ENCODE data around the gene PLD6.
"Not testable (repeated sequence)": the region's sequence is repeated elsewhere in the genome, so short reads cannot be mapped to it uniquely, and the experiment has no call there.

The PLD6 gene

DNA sequence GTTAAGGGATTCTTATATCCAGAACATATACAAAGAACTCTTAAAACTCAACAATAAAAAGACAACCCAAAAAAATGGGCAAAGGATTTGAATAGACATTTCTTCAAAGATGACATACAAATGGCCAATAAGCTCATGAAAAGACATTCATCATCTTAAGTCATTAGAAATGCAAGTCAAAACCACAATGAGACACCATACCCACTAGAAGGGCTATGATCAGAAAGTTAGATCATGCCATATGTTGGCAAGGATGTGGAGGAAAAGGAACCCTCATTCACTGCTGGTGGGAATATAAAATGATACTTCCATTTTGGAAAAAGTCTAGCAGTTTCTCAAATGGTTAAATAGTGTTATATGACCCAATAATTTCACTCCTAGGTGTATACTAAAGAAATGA is 9.4 kb downstream of the PLD6 start:
- no peak for DNase-seq

DNA sequence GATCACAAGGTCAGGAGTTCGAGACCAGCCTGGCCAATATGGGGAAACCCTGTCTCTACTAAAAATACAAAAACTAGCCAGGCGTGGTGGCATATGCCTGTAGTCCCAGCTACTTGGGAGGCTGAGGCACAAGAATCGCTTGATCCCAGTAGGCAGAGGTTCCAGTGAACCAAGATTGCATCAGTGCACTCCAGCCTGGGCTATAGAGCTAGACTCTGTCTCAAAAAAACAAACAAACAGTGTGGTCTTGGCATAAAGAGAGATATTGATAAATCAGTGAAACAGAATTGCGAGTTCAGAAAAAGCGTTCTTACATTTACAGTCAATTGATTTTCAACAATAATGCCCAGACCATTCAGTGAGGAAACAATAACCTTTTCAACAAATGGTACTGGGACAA is 10.7 kb downstream of the PLD6 start:
- not testable (repeated sequence) for DNase-seq

DNA sequence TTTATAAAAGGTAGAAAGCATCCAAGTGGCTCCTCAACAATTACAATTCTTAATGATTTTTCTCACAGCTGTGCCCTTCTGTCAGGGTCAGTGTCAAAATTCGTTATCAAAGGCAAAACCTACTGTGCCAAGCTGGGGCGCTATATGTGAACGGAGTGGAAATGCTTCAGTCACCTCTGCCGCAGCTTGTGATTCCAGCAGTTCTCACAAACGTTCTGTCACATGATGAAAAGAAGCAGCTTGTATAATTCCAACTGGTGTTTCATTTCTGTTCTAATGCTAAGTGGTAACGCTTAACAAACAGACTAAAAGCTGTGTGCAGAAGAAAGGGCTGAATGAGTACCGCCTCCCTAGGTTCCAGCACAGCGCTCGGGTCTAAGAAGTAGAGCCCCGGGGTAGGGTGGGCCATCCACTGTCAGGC is 14.2 kb downstream of the PLD6 start:
- no peak for DNase-seq

DNA sequence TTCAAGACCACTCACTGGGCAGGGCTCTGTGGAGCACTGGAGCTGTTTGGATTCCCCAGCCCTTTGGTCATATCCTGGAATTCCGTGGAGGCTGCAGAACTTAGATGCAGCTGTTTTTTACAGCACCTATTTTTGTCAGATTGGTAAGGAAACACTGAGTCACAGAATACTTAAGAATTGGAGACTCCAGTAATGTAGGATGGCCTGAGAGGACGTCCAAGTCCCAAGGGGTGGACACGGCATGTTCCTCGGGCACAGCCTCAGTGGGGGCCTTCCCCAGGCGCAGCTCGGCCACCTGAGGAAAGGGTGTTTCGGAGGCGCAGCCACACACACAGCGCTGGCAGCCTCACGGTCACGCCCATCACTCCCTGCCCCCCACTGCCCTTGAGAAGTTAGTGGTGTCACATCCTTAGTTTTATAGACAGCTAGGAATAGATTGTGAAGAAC is 14.8 kb downstream of the PLD6 start:
- DNase-seq = no peak

DNA sequence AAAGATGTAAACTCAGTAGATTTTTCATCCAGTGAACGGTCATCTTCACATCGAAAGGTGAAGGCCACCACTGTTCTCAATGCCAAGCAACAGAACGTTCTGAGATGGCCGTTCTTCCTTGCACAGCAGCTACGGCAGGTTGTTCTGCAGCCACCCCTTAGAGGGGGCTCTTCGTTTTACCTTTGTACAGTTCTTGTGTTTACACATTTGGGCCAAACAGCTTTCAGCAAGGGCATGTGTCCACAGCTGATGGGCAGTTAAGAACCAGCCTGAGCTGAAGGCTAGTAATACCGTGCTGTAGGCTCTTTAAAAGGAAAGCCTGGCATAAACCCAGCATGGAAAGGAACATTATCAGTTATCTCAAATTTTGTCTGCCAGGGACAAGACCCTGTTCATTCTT is 15.9 kb downstream of the PLD6 start:
- no peak for DNase-seq

DNA sequence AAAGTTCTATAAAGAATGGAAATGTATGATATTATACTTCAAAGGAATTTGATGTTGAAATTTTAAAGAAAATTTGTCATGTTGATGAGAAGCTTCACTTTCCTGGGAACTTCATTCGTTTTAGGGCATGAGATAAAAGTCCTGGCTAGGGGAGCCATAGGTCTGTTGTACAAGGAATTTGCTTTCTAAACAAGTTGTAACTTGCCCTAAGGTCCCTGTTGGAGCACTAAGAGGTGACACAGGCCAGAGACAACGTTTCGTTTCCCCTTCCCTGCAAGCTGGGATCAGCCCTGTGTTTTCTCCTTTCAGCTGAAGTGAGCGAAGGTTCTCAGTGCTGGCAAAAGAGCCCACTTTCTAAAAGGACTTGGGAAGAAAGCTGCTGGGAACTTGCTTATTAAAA is 16.6 kb downstream of the PLD6 start:
- DNase-seq = no peak

DNA sequence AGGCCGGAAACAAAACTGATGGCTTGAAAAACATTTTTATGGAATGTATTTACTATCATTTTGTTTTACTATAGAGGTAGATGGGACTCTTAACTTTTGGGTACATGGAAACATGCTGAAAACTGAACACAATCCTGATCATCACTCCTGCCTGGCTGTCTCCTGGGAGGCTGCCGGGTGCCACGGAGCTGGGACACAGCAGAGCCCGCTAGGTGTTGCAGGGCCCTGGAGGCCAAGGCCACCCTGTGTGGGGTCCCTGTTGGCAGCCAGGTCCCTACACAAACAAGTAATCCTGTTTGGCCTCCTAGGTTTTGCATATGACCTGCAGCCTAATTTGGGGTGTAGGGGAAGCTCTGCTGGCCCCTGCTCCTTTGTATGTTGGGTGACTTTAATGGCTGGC is 17.5 kb downstream of the PLD6 start:
- DNase-seq = no peak

DNA sequence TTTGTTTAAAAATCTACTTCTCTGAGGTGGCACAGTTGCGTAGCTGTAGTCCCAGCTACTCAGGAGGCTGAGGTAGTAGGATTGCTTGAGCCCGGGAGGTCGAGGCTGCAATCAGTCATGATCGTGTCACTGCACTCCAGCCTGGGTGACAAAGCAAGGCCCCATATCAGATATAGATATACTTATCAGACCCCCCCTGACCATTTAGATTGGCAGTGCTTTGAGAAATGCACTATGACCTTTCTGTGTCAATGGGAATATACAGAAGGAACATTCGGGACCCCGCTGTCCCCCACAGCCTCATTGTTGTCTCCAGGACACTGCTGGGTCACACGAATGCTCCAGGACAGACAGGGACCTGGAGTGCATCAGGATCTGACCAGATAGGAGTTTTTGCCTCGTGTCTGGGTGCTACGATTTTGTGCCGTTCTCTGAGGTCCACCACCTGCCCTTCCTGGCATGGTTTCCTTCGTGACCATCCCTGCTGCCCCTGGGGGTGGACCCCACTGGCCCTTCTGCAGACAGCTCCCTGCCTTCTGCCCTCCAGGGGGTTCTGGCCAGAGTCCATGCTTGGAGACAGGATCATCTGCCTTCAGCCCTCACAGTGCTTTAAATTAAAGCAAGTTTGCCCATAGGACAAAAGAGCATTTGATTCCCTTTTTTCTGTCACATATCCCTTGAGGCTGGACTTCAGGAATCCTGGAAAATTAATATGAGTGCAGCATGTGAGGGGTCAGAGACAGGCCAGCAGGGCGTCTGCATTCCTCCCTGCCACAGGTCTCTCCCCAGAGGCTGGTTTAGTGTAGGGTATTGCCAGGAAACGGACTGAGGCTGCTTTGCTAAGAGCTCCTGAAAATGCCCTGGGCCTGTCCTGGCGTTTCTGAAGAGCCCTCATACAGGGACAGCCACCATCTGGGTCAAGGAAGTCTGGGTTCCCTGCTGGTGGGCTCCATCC is 19.3 kb downstream of the PLD6 start:
- DNase-seq = no peak

DNA sequence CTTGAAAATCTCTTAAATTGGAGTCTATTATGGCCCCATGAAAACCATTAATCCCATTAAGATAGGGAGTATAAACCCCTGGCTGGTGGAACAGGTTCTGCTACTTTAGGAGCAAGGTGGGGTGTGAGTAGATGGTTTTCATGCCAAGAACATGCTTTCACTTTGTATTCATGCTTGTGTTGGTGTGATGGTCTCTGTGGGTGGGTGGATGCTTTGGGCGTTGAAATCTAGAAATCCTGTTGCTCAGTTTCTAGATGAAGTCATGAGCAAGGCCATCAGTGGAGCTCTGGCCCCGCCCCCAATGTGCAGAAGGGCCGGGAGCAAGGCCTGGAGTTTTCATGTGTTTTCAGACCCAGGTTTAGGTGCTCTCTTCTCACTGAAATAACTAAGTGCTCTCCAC is 20.1 kb downstream of the PLD6 start:
- no peak for DNase-seq

DNA sequence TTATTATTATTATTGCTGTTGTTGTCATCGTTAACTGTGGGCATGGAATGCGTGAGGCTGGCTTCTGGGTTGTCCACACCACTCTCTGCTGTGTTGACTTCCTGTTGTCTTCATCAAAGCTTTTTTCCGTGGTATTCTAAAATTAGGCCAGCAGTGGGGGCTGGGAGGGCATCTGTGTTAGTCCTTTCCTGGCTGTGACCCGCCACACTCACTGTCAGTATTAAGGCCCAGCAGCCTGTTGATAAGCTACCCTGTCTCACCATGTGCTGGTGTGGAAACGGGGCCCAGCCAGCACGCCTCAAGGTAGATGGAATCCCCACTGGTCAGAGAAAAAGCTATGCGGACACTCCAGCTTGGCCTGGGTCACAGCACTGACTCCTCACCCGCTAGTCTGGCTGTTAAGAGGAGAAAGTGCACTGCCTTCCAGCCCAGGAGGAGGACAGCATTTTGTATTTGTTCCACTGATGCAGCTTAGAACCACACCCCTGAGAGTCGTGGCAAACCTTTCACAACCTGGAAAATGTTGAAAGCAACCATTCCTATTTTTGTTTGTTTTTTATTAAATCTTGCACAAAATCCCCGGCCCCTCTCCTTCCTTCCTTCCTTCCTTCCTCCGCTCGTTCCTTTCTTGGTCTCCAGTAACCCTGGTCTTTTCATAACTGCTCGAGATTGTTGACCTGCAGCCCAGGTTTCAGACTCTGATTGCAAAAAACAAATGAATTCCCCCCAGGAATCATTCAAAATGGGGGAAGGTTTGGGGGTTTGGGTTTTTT is 21.0 kb downstream of the PLD6 start:
- DNase-seq = not testable (repeated sequence)

DNA sequence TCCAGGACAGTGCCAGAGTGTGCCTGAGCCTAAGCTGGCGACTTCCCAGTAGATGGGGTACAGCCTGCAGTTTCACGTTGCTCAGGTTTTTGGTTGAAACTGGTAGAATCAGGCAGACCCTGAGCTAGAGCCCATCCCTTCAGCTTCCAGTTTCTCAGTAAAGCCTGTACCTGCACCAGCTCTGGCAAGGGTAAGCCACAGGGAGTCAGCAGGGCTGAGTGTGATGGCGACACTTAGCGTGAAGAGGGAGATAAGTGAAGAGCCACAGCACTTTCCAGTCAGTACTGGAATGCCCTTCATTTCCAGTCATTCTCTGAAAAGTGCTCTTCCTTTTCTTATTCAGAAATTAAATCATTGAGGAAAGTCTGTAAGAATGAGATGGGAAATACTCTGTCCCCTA is 22.4 kb downstream of the PLD6 start:
- DNase-seq = no peak

DNA sequence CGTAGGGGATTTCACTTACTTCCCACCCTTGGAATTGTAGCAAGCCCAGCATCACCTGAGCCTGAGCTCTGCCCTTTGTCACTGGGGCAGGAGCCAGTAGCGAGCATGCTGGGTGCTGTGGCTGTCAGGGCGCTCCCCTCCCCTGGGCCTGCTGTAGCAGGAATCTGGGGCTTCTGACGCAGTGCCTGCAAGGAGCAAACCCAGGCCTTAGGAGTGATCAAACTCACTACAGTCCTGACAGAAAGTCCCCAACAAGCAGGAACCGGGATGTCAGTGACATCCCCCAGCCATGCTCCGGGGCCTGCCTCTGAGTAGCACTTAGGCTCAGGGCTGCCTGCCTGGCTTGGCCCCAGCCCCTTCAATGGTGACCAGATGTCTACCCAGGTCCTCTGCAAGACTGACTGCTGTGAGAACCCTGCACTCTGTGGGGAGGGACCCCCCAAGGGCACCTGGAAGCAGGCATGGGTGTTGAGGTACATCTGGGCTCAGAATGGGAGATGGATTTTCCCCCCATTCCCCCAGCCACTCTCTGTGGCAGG is 23.5 kb downstream of the PLD6 start:
- DNase-seq = no peak

DNA sequence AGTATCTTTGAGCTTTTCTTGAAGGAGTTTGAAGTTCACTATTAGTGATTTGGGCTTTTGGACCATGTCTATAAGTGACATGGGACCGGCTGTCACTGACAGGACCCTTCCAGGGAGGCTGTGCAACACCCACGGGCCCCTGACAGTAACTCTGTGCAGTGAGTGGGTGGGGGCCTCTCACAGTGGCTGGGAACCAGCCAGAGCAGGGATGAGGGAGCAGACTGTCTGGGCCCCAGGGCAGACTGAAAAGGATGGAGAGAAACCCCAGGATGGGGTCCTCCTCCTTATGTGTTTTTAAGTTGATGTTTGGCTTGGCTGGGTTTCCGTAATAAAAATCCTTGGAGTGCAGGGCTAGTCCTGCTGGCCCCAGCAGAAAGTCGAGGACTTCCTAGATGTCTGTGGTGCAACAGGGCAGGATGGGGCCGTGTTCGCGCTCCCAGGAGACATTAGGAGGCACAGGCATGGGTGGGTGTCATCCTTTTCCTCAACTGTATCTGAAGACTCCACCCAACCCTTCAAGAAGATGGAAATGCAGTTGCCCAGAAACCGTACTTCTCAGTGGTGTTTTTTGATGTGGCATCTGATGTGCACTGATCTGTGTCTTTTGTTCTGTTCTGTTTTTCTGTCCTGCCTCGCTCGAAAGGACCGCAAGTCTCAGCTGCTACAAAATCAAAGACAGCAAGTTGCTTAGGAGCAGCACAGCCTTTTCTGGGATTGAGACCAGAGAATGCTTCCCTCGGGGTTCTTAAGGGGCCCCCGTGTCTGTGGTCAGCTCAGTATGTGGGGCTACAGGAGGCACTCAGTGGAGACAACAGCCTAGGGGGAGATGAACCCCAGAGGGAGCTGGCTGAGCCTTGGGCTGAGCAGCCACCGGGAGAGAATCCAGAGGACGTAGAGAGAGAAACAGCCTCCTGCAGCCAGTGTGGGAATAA is 24.2 kb downstream of the PLD6 start:
- no peak for DNase-seq

DNA sequence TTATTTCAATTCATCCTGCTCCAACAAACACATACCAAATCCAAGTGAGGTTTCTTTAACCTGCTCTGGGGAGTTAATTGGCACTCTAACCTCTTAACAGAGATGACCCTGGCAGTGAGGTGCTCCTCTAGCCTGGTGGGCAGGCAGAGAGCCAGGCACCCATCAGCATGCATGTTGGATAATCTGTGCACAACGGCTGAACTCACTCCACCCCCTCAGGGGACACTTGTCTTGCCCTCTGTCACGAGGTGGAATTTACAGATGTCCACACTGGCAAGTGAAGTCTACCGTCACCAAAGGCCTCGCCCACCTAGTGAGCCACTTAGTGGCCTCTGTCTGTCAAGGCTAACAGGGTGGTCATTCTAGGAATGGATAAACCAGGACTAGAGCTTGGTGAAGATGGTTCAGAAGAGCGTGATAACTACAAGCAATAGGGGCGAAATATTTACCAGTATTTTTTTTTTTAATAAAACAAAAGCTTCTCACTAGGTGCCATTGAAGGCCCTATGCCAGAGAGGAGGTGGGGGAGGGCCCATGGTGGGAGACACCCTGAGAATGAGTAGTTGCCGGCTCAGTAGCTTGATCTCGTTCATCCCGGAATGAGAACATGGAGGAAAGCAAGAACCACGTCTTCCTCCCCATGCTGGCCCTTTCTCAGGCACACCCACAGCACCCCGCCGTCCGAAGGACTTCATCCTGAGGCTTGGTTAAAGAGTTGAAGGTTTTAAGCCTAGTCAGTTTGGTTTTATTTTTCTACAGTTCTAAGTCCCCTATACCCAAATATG is 25.2 kb downstream of the PLD6 start:
- no peak for DNase-seq

DNA sequence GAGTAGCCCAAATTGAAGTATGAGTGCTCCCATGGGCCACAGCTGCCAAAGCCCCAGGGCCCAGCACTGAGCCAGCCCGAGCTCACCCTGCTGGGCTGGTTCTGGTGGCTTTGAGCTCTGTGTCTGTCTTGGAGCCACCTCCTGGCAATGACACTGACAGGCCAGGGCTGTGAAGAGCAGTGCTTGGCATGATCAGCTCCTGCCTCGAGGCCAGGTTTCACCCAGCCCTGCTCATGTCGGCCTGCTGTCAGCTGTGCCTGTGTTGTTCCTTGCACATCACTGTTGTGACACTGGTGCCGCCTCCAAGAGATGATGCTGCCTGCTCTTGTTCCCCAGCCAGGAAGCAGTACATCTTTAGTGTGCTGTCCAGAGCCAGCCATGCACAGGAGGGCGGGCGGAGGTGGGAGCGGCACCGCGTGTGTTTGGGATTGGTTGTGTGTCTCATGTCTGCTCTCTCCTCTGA is 26.0 kb downstream of the PLD6 start:
- DNase-seq = no peak

DNA sequence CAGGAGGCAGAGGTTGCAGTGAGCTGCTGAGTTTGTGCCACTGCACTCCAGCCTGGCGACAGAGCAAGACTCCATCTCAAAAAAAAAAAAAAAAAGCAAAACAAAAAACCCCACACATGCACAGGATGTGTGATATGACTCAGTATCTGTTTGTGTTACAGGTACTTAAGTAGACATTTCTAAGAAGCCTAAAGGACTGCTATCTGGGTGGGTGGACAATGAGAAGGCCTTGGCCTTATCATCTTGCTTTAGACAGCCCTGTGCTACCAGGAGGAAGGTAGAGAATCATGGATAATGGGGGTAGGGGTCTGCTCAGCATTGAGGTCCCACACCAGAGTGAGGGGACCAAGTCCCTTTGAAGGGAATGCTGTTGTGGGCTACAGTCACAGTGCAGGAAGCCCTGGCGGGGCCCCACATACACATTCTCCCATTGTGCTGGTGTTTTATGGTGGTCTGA is 26.7 kb downstream of the PLD6 start:
- no peak for DNase-seq

DNA sequence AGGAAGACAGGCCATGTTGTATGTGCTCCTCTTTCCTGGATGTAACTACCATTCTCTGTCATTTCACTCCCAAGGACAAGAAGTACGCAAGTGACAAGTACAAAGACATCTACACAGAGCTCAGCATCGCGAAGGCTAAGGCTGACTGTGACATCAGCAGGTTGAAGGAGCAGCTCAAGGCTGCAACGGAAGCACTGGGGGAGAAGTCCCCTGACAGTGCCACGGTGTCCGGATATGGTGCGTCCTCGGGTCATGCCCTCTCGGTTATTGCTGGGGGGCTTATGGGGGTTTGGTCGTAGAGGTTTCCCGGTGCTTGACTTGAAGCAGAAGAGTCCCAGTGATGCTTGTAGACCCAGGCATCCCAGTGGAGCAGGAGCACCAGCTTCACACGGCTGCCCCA is 29.0 kb downstream of the PLD6 start:
- DNase-seq = no peak

DNA sequence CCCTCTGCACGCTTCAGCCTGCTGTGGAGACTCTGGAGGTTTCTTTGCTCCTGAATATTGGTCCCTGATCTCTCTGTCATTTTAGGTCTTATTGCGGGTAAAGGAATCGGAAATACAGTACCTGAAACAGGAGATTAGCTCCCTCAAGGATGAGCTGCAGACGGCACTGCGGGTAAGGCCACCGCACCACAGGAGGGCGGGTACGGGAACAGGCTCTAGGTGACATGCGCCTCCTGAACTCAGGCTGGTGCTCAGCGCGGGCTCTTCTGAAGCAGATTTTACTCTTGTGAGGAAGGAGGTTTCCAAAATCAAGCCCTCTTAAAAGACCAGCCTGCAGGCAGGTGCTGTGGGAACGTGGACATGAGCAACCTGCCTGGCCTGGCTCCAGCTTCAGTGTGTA is 29.8 kb downstream of the PLD6 start:
- DNase-seq = no peak

DNA sequence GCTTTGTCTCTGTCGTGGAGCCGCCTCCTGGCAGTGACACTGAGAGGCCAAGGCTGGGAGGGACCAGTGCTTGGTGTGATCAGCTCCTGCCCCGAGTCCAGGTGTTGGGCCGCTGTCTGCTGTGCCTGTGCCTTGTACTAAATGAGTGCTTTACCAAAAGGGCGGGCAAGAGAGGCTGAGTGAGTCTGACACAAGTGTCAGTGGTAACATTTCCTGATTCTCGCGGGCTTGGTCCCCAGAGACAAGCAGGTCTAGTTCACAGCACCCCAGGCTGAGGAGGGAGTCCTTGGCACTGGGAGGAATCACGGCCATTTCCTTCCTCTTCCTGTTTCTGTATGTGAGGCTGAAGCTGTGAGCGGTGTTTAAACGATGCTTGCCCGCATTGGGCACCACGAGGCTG is 30.2 kb downstream of the PLD6 start:
- peak; percentile 46 for DNase-seq

DNA sequence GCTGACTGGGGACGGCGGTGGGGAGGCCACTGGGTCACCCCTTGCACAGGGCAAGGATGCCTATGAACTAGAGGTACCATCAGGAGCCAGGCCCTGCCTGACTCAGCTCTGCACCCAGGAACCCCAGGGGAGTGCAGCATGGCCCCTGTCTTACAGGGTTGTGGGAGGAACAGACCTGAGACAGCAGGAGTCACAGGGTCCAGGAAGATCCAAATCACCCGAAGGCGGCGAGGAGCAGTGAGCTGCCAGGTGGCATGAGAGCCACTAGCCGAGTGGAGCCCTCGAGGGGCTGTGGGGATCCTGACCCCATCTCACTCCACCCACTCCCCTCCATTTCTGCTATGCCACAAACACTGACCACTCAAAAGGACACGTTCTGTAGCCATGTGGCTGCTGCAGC is 30.8 kb downstream of the PLD6 start:
- no peak for DNase-seq

DNA sequence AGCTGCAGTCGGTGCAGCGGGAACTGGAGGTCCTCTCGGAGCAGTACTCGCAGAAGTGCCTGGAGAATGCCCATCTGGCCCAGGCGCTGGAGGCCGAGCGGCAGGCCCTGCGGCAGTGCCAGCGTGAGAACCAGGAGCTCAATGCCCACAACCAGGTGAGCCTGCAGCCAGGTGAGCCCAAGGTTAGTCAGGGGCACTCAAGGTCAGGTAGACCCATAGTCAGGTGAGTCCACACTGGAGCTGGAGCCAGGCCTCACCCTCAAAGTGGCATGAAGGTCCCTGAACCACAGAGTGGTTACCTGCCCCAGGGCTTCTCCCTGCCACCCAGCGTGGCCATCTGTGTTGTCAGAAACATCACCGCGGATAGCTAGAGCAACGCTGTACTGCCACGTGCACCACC is 32.2 kb downstream of the PLD6 start:
- DNase-seq = no peak

DNA sequence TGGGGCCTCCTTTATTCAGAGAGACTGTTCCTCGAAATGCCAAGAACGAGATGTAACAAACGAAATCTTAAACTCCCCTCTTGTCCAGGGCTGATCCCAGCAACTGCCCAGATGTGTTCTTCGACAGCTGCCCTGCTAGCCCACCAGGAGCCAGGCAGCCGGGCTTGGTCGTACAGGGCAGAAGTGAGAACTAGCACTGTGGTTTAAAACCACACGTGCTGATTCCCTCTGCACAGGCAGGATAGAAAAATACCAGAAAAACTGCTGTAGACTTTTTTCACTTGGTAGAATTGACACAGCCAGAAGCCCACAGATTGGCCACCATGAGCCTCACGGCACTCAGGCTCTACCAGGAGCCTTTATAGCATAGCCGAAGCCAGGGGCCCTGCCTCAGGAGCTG is 33.1 kb downstream of the PLD6 start:
- DNase-seq = no peak
